ENCODE results near the gene TGFBR3. TPM values are rescaled to one million over a fixed set of nuclear protein-coding genes. Genes with fewer than 3 reads are reported as not detected.

TGFBR3 gene
- total and polyA plus RNA-seq, 7 donors: 5.1 to 24.5 (median 8.9) TPM

- TF ChIP-seq CTCF (IDR thresholded peaks at IDR 0.05): no peak
- no peaks in the 10 kb centered on the region for H3K9me3 ChIP-seq
- H3K27ac ChIP-seq: no peak overlapping the region
- no peaks in the 10 kb centered on the region for H3K36me3 ChIP-seq (ENCODE audit: insufficient read depth in 1 of 2, low read depth in 1 of 2)
- no peak overlapping the region for H3K4me3 ChIP-seq
- ATAC-seq: no peak
- H3K27me3 ChIP-seq (ENCODE audit: insufficient read depth in 3 of 3, low read length in 2 of 3): no peaks in the 10 kb centered on the region
- DNase-seq: no peak
- intact Hi-C loops (cut with DNase I): no loop called here
- WGBS, 3 donors: 79 to 88% (median 84%) methylated on average over 12 of the region's 12 CpGs
- H3K4me1 ChIP-seq: peaks cover 25% of the 10 kb centered on the region
Measured at GRCh38 chr1:91789273-91789997, 96.5 kb downstream of the TGFBR3 start.

- no peak for TF ChIP-seq CTCF (IDR thresholded peaks at IDR 0.05)
- Histone ChIP-seq H3K9me3 (no peaks in the 10 kb centered on the region), H3K27ac (no peak overlapping the region), H3K4me3 (no peak overlapping the region), H3K36me3 (ENCODE audit: insufficient read depth in 1 of 2, low read depth in 1 of 2) (no peaks in the 10 kb centered on the region), H3K4me1 (peaks cover 25% of the 10 kb centered on the region), H3K27me3 (ENCODE audit: insufficient read depth in 3 of 3, low read length in 2 of 3) (no peaks in the 10 kb centered on the region)
- no peak for ATAC-seq
- intact Hi-C loops (cut with DNase I): no loop called here
- DNase-seq: no peak
- 69 to 81% (median 73%) methylated on average over 3 of the region's 3 CpGs for WGBS, 3 donors
Measured at GRCh38 chr1:91787919-91788318, 98.0 kb downstream of the TGFBR3 start.

- H3K9me3 ChIP-seq: no peaks in the 10 kb centered on the region
- H3K36me3 ChIP-seq (ENCODE audit: insufficient read depth in 1 of 2, low read depth in 1 of 2): no peaks in the 10 kb centered on the region
- no peak for DNase-seq
- 81 to 87% (median 83%) methylated on average over 4 of the region's 4 CpGs for WGBS, 3 donors
- H3K4me3 ChIP-seq: no peak overlapping the region
- H3K27ac ChIP-seq: no peak overlapping the region
- intact Hi-C loops (cut with DNase I): no loop called here
- peak in 1 of 4 donors; percentile 67 for ATAC-seq
- H3K27me3 ChIP-seq (ENCODE audit: insufficient read depth in 3 of 3, low read length in 2 of 3): no peaks in the 10 kb centered on the region
- H3K4me1 ChIP-seq: peaks cover 4% of the 10 kb centered on the region
- TF ChIP-seq CTCF (IDR thresholded peaks at IDR 0.05): no peak
Measured at GRCh38 chr1:91784616-91785015, 101.3 kb downstream of the TGFBR3 start.

- ATAC-seq: no peak
Measured at GRCh38 chr1:91784191-91784590, 101.8 kb downstream of the TGFBR3 start.

More at GRCh38 chr1:91784191-91784590, 101.8 kb downstream of the TGFBR3 start:
- intact Hi-C loops (cut with DNase I): no loop called here
- no peak overlapping the region for H3K27ac ChIP-seq
- H3K4me1 ChIP-seq: peaks cover 4% of the 10 kb centered on the region
- no peaks in the 10 kb centered on the region for H3K36me3 ChIP-seq (ENCODE audit: insufficient read depth in 1 of 2, low read depth in 1 of 2)
- H3K9me3 ChIP-seq: no peaks in the 10 kb centered on the region
- TF ChIP-seq CTCF (IDR thresholded peaks at IDR 0.05): no peak
- H3K4me3 ChIP-seq: no peak overlapping the region
- H3K27me3 ChIP-seq (ENCODE audit: insufficient read depth in 3 of 3, low read length in 2 of 3): no peaks in the 10 kb centered on the region
- 91 to 94% (median 94%) methylated on average over 3 of the region's 3 CpGs for WGBS, 3 donors
- no peak for DNase-seq

Data from psoas muscle (tissue), 8 donors.